BE2C (cell line): ENCODE results near the gene ANO1.

Experiments used
- DNase-seq: peaks from one replicate; pipeline ENCODE4 v3.0.0-alpha.2; 2020
- H3K27me3 ChIP-seq: fragments of 250-450 bp; sonication (Bioruptor Pico); 2 replicates; pipeline ENCODE4 v1.5.1; 2020; ENCODE audit warnings: mild to moderate bottlenecking
- H3K36me3 ChIP-seq: fragments of 250-450 bp; sonication (Bioruptor Pico); 2 replicates; pipeline ENCODE4 v1.5.1; 2020; ENCODE audit warnings: mild to moderate bottlenecking
- H3K4me1 ChIP-seq: fragments of 250-450 bp; sonication (Bioruptor Pico); 2 replicates; pipeline ENCODE4 v1.5.1; 2020
- H3K4me3 ChIP-seq: 2 replicates; pipeline ENCODE4 v1.5.1; 2011; ENCODE audit warnings: low read depth, low read length
- H3K9me3 ChIP-seq: fragments of 250-450 bp; sonication (Bioruptor Pico); 2 replicates; pipeline ENCODE4 v1.5.1; 2020
- TF ChIP-seq, protein P1 (sequence below): IDR thresholded peaks from 2 replicates; pipeline ENCODE4 v1.5.1; 2012; ENCODE audit warnings: mild to moderate bottlenecking, low read depth, low read length

Gene ANO1

DNA sequence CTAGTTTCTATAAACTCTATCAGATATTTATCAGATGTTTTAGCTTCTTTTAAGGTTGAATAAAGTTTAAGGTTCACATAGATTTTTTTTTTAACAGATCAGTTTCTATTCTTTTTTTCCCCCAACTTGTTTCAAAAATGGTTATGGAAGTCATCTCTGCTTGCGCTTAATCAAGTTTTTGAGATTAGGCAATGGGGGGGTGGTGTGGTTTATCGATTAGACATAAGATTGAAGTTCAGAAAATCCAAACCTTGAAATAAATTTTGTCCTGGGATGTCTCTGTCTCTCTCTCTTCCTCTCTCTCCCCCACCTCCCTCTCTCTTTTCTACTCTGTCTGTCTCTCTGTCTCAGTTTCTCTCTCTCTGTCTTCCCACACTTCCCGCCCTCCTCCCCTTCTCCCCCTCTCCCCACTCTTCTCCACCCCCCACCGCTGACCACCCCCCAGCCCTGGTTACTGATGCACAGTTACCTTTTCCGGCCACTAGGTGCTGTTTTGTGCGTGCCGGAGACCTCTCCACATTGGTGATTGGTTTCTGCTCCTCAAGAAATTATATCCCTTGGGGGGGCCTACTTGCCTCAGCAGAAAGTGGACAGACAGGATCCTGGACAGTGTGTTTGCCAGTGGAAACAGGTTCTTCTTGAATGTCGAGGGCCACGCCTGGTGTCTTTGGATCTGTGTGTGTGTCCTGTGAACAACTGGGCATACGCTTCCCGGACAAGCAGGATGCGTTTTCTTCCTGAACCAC, 29.7 kb upstream of the ANO1 start:
- Histone ChIP-seq H3K9me3 (no peaks in the 10 kb centered on the region), H3K4me3 (no peak overlapping the region), H3K4me1 (no peaks in the 10 kb centered on the region), H3K27me3 (peaks cover 14% of the 10 kb centered on the region), H3K36me3 (no peaks in the 10 kb centered on the region)
- DNase-seq = no peak
- TF ChIP-seq, protein P1, sequence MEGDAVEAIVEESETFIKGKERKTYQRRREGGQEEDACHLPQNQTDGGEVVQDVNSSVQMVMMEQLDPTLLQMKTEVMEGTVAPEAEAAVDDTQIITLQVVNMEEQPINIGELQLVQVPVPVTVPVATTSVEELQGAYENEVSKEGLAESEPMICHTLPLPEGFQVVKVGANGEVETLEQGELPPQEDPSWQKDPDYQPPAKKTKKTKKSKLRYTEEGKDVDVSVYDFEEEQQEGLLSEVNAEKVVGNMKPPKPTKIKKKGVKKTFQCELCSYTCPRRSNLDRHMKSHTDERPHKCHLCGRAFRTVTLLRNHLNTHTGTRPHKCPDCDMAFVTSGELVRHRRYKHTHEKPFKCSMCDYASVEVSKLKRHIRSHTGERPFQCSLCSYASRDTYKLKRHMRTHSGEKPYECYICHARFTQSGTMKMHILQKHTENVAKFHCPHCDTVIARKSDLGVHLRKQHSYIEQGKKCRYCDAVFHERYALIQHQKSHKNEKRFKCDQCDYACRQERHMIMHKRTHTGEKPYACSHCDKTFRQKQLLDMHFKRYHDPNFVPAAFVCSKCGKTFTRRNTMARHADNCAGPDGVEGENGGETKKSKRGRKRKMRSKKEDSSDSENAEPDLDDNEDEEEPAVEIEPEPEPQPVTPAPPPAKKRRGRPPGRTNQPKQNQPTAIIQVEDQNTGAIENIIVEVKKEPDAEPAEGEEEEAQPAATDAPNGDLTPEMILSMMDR = peak; percentile 51

DNA sequence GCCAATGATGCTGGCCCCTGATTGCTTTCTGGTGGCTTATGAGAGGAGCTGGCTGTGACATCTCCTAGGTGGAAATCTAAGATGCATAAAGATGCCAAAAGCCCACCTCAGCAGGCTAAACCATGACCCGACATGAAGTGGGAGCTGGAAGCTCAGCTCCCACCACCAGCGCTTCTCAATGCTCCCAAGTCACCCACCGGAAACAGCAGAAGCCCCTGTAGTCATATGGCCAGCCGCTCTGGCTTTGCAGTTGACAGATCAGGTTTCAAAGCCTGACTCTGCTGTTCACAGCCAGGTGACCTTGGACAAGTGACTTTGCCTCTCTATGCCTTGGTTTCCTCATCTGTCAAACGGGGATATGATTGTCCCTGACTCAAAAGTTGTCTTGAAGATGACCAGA, 29.1 kb upstream of the ANO1 start:
- Histone ChIP-seq H3K9me3 (no peaks in the 10 kb centered on the region), H3K27me3 (peaks cover 14% of the 10 kb centered on the region), H3K36me3 (no peaks in the 10 kb centered on the region), H3K4me3 (no peak overlapping the region), H3K4me1 (no peaks in the 10 kb centered on the region)
- no peak for DNase-seq
- TF ChIP-seq, protein P1 = no peak

DNA sequence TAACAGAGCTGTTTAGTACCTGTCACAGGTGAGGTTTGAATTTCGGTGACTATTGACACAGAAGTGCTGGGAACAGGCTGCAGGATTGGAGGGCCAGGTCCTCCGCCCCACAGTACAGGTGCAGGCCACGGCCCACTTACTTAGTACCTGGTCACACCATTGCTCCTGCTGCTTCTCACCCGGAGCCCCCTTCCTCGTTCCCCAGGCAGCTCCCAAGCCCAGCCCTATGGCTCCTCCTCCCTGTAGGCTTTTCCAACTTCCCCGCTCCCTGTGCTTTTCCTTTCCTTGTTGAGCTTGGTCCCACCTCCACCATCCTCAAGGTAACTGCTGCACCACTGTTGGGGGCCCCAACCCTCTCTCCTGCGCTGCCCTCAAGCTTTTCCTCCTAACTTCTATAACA, 27.9 kb upstream of the ANO1 start:
- H3K4me1 ChIP-seq = no peaks in the 10 kb centered on the region
- H3K9me3 ChIP-seq = no peaks in the 10 kb centered on the region
- TF ChIP-seq, protein P1 = no peak
- peaks cover 14% of the 10 kb centered on the region for H3K27me3 ChIP-seq
- no peak for DNase-seq
- no peak overlapping the region for H3K4me3 ChIP-seq
- no peaks in the 10 kb centered on the region for H3K36me3 ChIP-seq

DNA sequence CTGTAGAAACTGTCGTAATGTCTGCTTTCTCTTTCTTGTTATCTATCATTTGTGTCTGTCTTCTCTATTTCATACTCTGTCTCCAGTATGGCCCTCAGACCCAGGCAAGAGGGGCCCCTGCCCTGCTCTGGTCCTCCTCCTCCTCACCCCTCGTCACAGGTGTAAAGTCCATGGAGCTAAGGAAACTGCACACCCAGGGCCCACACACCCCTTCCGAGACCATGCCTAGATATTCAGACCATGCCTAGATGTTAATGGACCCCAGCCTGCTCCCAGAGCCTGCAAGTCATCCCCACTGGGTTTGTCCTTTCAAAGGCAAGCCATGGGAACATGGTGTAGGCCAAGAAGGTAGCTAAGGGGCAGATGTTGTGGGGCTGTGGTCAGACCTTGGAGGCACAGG, 24.1 kb upstream of the ANO1 start:
- Histone ChIP-seq H3K9me3 (no peaks in the 10 kb centered on the region), H3K4me3 (no peak overlapping the region), H3K4me1 (peaks cover 4% of the 10 kb centered on the region; the same call in 1 of the 2 replicates), H3K27me3 (0 out of 2 replicates have a peak, but pooled peaks cover 3% of the 10 kb centered on the region), H3K36me3 (no peaks in the 10 kb centered on the region)
- no peak for DNase-seq
- TF ChIP-seq, protein P1 = no peak

DNA sequence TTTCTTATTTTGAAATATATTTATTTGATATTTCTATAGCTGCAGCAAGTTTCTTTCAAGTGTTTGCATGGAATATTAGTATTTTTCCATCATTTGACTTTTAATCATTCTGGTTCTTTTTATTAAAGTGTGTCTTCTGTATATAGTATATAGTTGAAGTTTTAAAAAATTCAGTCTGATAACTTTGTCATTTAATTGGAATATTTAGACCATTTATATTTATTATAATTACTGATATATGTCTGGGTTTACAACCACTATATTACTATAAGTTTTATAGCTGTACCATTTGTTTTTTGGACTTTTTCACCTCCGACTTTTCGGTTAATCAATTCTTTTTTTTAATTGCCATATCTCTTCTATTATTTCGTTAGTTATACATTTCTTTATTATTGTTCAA, 22.7 kb upstream of the ANO1 start:
- DNase-seq = no peak
- Histone ChIP-seq H3K4me1 (peaks cover 4% of the 10 kb centered on the region; the same call in 1 of the 2 replicates), H3K4me3 (no peak overlapping the region), H3K36me3 (no peaks in the 10 kb centered on the region), H3K9me3 (no peaks in the 10 kb centered on the region), H3K27me3 (0 out of 2 replicates have a peak, but pooled peaks cover 3% of the 10 kb centered on the region)
- TF ChIP-seq, protein P1 = no peak

DNA sequence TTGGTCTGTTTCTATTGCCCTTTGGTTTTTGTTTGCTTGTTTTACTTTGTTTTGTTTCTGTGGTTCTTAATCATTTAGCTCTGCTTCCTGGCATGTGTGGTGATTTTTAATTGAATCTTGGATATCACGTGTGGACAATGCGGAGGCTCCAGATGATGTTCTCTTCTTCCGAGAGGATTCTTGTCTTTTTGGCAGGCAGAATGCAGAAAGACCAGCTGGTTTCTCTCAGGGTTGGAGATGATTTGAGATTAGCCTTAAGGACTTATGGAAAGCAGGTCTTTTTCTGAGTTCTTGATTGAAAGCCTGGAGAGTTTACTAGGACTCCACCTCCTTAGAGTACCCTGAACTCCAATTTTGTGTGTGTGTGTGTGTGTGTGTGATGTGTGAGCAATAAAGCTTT, 21.0 kb upstream of the ANO1 start:
- no peak overlapping the region for H3K4me3 ChIP-seq
- H3K9me3 ChIP-seq = no peaks in the 10 kb centered on the region
- no peak for DNase-seq
- TF ChIP-seq, protein P1 = no peak
- no peaks in the 10 kb centered on the region for H3K36me3 ChIP-seq
- no peaks in the 10 kb centered on the region for H3K27me3 ChIP-seq
- H3K4me1 ChIP-seq = peaks cover 4% of the 10 kb centered on the region; the same call in 1 of the 2 replicates
